ENCODE data around the gene HEXA.
"Not testable (repeated sequence)": the region's sequence is repeated elsewhere in the genome, so short reads cannot be mapped to it uniquely, and the experiment has no call there.

The HEXA gene

DNA sequence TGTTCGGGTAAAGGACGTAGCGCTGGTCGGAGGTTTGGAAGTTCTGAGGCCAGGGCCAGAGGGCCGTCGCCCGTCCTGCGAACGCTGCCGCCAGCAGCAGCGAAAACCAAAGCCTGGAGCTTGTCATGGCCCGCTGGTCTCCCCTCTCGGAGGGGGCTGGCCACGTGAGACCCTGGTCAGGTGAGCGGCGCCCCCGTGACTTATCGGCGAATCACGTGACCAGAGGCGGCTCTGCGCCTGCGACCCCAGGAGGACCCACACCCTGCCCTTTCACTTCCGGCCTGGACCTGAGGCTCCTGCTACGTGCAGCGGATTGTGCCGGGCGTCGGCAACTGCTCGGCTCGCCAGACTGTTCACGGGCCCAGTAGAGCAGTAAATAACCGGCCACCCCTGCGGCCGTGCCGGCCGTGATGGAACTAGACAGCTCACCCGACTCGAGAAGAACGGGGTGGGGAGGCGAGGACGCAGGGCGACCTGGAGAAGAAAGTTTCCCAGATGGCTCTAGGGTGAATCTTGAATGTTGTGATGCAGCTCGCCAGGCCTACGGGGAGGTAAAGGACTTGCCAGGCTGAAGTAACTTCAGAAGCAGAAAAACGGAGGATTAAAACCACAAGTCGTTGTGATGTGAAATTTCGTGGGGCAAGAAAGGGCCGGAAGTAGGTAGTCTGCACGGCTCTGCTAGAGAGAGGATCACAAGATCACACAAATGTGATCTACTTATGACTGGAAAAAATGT lies at the start of gene HEXA:
HEXA (minus strand) TSS at position 169 of the 736 bp plus-strand sequence; CDS start at position 127, 42 bp downstream.
- peak; percentile 87 for DNase-seq

- no peak for DNase-seq
Observed at GRCh38 chr15:72423256-72423655, 47.4 kb upstream of the HEXA start.

- DNase-seq: no peak
Observed at GRCh38 chr15:72421484-72421883, 45.7 kb upstream of the HEXA start.

GRCh38 chr15:72420576-72420975 lies 44.8 kb upstream of the HEXA start:
- DNase-seq: no peak

DNA sequence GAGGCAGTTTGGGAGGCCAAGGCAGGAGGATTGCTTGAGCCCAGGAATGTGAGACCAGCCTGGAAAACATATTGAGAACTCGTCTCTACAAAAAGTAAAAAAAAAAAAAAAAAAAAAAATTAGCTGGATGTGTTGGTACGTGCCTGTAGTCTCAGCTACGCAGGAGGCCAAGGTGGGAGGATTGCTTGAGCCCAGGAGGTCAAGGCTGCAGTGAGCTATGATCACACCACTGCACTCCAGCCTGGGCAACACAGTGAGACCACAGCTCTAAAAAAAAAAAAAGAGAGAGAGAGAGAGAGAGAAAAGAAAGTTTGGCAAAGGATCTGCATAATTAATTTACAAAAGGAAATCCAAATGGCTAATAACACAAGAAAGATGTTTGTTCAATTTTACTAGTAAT lies 44.0 kb upstream of the HEXA start:
- not testable (repeated sequence) for DNase-seq

- DNase-seq: no peak
Observed at GRCh38 chr15:72415304-72415703, 39.5 kb upstream of the HEXA start.

GRCh38 chr15:72413337-72413736 lies 37.5 kb upstream of the HEXA start:
- DNase-seq: not testable (repeated sequence)

GRCh38 chr15:72411544-72411943 lies 35.7 kb upstream of the HEXA start:
- DNase-seq: no peak

- no peak for DNase-seq
Observed at GRCh38 chr15:72411111-72411510, 35.3 kb upstream of the HEXA start.

GRCh38 chr15:72406936-72407335 lies 31.1 kb upstream of the HEXA start:
- no peak for DNase-seq

DNA sequence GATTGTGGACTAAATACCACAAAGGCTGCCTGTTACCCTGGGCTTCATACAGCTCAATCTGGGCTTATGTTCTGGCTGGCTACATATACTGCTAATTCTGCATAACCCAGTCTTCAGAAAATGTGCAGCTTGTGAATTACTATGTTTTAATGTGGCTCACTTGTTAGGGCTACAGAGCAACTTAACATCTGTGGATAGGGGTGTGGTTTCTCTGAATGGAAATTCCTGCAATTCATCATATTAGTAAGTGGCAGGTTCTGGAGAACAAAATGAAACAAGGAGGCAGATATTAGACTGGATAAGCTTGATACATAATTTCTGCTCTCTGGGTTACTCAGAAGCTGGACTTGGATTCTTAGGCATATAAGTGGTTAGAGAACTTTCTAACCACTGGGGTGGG lies 29.0 kb upstream of the HEXA start:
- DNase-seq: no peak

- DNase-seq: no peak
Observed at GRCh38 chr15:72404356-72404755, 28.5 kb upstream of the HEXA start.

- no peak for DNase-seq
Observed at GRCh38 chr15:72402726-72403125, 26.9 kb upstream of the HEXA start.

GRCh38 chr15:72398648-72399047 lies 22.8 kb upstream of the HEXA start:
- no peak for DNase-seq

- DNase-seq: no peak
Observed at GRCh38 chr15:72397796-72398588, 22.2 kb upstream of the HEXA start, which contains the start of gene TMEM202. TSS of gene TMEM202 (plus strand) at chr15:72398305. CDS start at chr15:72398327, 22 bp downstream.

DNA sequence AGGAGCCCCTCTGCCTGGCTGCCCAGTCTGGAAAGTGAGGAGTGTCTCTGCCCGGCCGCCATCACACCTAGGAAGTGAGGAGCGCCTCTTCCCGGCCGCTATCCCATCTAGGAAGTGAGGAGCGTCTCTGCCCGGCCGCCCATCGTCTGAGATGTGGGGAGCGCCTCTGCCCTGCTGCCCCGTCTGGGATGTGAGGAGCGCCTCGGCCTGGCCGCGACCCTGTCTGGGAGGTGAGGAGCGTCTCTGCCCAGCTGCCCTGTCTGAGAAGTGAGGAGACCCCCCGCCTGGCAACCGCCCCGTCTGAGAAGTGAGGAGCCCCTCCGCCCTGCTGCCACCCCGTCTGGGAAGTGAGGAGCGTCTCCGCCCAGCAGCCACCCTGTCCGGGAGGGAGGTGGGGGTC lies 20.5 kb upstream of the HEXA start:
- DNase-seq: not testable (repeated sequence)

- DNase-seq: no peak
Observed at GRCh38 chr15:72389231-72389630, 13.4 kb upstream of the HEXA start.

DNA sequence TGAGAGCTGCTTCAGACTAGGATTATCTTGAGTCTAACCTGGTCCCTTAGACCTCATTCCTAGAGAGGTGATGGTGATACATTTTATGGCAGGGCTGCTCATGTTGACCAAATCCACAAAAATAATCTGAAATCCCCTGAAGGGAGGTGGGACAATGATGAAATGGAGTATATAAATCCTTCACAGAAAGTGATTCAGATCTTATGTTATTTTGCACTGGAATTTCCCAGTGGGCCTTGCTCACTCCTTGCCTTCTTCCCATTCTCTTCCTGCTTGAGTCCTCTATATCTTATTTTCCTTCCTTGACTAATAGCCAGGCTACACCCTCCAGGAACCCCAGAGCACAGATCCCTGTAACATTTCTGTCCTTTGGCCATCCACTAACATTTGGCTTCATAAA lies 11.9 kb upstream of the HEXA start:
- no peak for DNase-seq

- DNase-seq: no peak
Observed at GRCh38 chr15:72382146-72382545, 6.3 kb upstream of the HEXA start.

- DNase-seq: no peak
Observed at GRCh38 chr15:72380743-72381142, 4.9 kb upstream of the HEXA start.

- no peak for DNase-seq
Observed at GRCh38 chr15:72379856-72380430, 4.1 kb upstream of the HEXA start.

GRCh38 chr15:72379106-72379505 lies 3.3 kb upstream of the HEXA start:
- not testable (repeated sequence) for DNase-seq

DNA sequence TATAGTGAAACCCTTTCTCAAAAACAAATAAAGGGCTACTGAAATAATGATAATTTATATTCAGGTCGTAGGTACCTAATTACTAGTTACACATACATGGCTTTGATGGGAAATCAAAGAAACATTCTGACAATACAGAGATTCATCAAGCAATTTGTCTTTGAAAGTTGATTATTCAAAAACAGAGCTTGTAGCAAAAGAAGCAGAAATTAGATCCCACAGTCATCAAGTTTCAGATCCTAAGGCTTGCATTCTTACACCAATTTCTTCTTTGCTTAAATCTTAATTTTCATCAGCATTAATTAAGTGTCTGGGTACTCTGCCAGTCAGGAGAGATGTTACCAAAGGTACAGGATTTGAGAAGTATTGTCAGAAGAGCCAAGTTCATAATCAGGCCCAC lies 1.5 kb upstream of the HEXA start:
- DNase-seq: no peak

DNA sequence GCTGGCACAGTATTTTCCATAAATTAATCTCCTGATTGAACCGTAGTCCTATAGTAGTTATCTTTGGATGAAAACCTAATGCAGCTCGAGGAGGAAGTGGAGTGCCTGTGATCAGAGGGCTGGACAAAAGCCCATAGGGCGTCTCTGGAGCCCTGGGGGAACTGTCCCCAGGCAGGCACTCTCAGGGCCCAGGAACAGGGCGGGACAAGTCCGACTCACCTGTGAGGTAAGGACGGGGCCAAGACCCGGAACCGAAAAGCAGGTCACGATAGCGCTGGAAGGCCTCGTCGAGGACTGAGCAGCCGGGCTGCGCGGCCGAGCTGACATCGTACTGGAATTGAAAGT lies 341 bp downstream of the HEXA start:
- no peak for DNase-seq

All from activated CD4-positive, alpha-beta T cell treated with anti-CD3 and anti-CD28 coated beads for 1 hour (primary cell).